Measurements from ENCODE around the gene PPP6R2. TPM values are rescaled to one million over a fixed set of nuclear protein-coding genes. Genes with fewer than 3 reads are reported as not detected.

Gene PPP6R2
- total RNA-seq, 1 experiment from 2014 or later: 47.8 TPM

- Mint-ChIP-seq H3K27ac (no peak overlapping the region), H3K27me3 (ENCODE audit: low read depth) (no peaks in the 10 kb centered on the region), H3K4me1 (no peaks in the 10 kb centered on the region), H3K4me3 (no peak overlapping the region), H3K9me3 (no peaks in the 10 kb centered on the region), H3K36me3 (no peaks in the 10 kb centered on the region)
- TF ChIP-seq SMAD3 (CRISPR knock-in tag; IDR thresholded peaks at IDR 0.05; ENCODE audit: borderline replicate concordance) (no peak), EMX1 (CRISPR knock-in tag; IDR thresholded peaks at IDR 0.05) (no peak), KAT7 (CRISPR knock-in tag; IDR thresholded peaks at IDR 0.05; ENCODE audit: borderline replicate concordance) (no peak), ESRRA (CRISPR knock-in tag; IDR thresholded peaks at IDR 0.05; ENCODE audit: borderline replicate concordance) (no peak), ZNF532 (CRISPR knock-in tag; IDR thresholded peaks at IDR 0.05; ENCODE audit: borderline replicate concordance) (no peak), ZNF671 (CRISPR knock-in tag; IDR thresholded peaks at IDR 0.05) (no peak), MAX (CRISPR knock-in tag; IDR thresholded peaks at IDR 0.05) (no peak), IRF1 (CRISPR knock-in tag; IDR thresholded peaks at IDR 0.05) (no peak)
- CTCF ChIA-PET: no interaction called here
- DNase-seq (ENCODE audit: low spot score) (no peak), ATAC-seq (no peak)
- POLR2A ChIA-PET: no interaction called here
Observed at GRCh38 chr22:50348058-50348457, 4.9 kb downstream of the PPP6R2 start.

GRCh38 chr22:50356186-50356585, 13.1 kb downstream of the PPP6R2 start:
- ATAC-seq: no peak
- no peaks in the 10 kb centered on the region for H3K9me3 Mint-ChIP-seq
- no peaks in the 10 kb centered on the region for H3K4me1 Mint-ChIP-seq
- H3K27ac Mint-ChIP-seq: no peak overlapping the region
- H3K27me3 Mint-ChIP-seq (ENCODE audit: low read depth): no peaks in the 10 kb centered on the region
- H3K36me3 Mint-ChIP-seq: peaks cover 12% of the 10 kb centered on the region; the same call in 1 of the 2 replicates
- ChIA-PET CTCF (interaction anchor here (0.6 kb wide), 1 partner anchor 123 kb away, joined by 3 read pairs; no protein-coding TSS in a partner anchor), POLR2A (no interaction called here)
- DNase-seq (ENCODE audit: low spot score): no peak
- no peak overlapping the region for H3K4me3 Mint-ChIP-seq
- TF ChIP-seq ZNF671 (CRISPR knock-in tag; IDR thresholded peaks at IDR 0.05) (no peak), RORB (CRISPR knock-in tag; IDR thresholded peaks at IDR 0.05) (no peak), NR2C2 (CRISPR knock-in tag; IDR thresholded peaks at IDR 0.05) (no peak), GTF2I (CRISPR knock-in tag; conservative IDR thresholded peaks at IDR 0.05) (no peak), ZSCAN18 (CRISPR knock-in tag; IDR thresholded peaks at IDR 0.05) (no peak), CDX4 (CRISPR knock-in tag; IDR thresholded peaks at IDR 0.05; ENCODE audit: borderline replicate concordance) (no peak), ZNF263 (CRISPR knock-in tag; IDR thresholded peaks at IDR 0.05; ENCODE audit: low read depth) (no peak), KAT7 (CRISPR knock-in tag; IDR thresholded peaks at IDR 0.05; ENCODE audit: borderline replicate concordance) (no peak), ARID4B (CRISPR knock-in tag; IDR thresholded peaks at IDR 0.05; ENCODE audit: borderline replicate concordance) (no peak), TEAD1 (CRISPR knock-in tag; IDR thresholded peaks at IDR 0.05) (no peak), CREB1 (CRISPR knock-in tag; IDR thresholded peaks at IDR 0.05) (no peak), JAZF1 (CRISPR knock-in tag; IDR thresholded peaks at IDR 0.05) (no peak), ZNF532 (CRISPR knock-in tag; IDR thresholded peaks at IDR 0.05; ENCODE audit: borderline replicate concordance) (no peak), CBFB (CRISPR knock-in tag; IDR thresholded peaks at IDR 0.05; ENCODE audit: low read depth) (no peak)
